Neutrophil (primary cell): Measurements from ENCODE around the gene BOLL.

Experiments
- H3K27ac ChIP-seq: fragments of 200-600 bp; sonication (generic); 2 replicates; pipeline ENCODE4 v1.5.1; 2016; ENCODE audit warnings: mild to moderate bottlenecking, moderate library complexity
- H3K27me3 ChIP-seq: fragments of 200-600 bp; sonication (generic); 2 replicates; pipeline ENCODE4 v1.6.0; 2016; ENCODE audit warnings: mild to moderate bottlenecking
- H3K36me3 ChIP-seq: fragments of 200-600 bp; sonication (generic); 2 replicates; pipeline ENCODE4 v1.5.1; 2017
- H3K4me1 ChIP-seq, 2 experiments: fragments of 200-600 bp in 1 of 2; sonication (generic) in 1 of 2; 1 replicate in 1 of 2; 2 replicates in 1 of 2; pipeline versions ENCODE4 v1.5.1 to v1.6.1; 2013 to 2016; ENCODE audit warnings: low read depth in 1 of 2, low read length in 1 of 2, mild to moderate bottlenecking in 1 of 2, moderate library complexity in 1 of 2; ENCODE audit not compliant: control insufficient read depth in 1 of 2, insufficient read depth in 1 of 2
- H3K4me3 ChIP-seq, 2 experiments: fragments of 200-600 bp in 1 of 2; sonication (generic) in 1 of 2; 1 replicate in 1 of 2; 2 replicates in 1 of 2; pipeline ENCODE4 v1.5.1; 2013 to 2016; ENCODE audit warnings: low read depth in 1 of 2, low read length in 1 of 2, mild to moderate bottlenecking in 1 of 2, moderate library complexity in 1 of 2
- H3K9me3 ChIP-seq: fragments of 200-600 bp; sonication (generic); 2 replicates; pipeline ENCODE4 v1.5.1; 2016
- CTCF ChIP-seq: fragments of 200-600 bp; sonication (generic); IDR thresholded peaks from 2 replicates; pipeline ENCODE4 v1.5.1; 2016; ENCODE audit warnings: antibody characterized with exemption

The BOLL gene

GRCh38 chr2:197786010-197786877 lies 1.1 kb upstream of the BOLL start:
- Histone ChIP-seq H3K4me3 (peak overlapping the region; percentile 38 to 43), H3K36me3 (no peaks in the 10 kb centered on the region), H3K9me3 (no peaks in the 10 kb centered on the region), H3K27me3 (peaks cover 62% of the 10 kb centered on the region), H3K4me1 (peaks cover 8 to 12% of the 10 kb centered on the region in 2 experiments), H3K27ac (no peak overlapping the region)
- TF ChIP-seq CTCF = peak; percentile 62

- Histone ChIP-seq H3K4me3 (no peak overlapping the region), H3K27me3 (peaks cover 24% of the 10 kb centered on the region), H3K36me3 (no peaks in the 10 kb centered on the region), H3K27ac (no peak overlapping the region), H3K9me3 (no peaks in the 10 kb centered on the region), H3K4me1 (peaks cover 8 to 12% of the 10 kb centered on the region in 2 experiments)
- TF ChIP-seq CTCF = no peak
Observed at GRCh38 chr2:197782126-197782525, 3.0 kb downstream of the BOLL start.

DNA sequence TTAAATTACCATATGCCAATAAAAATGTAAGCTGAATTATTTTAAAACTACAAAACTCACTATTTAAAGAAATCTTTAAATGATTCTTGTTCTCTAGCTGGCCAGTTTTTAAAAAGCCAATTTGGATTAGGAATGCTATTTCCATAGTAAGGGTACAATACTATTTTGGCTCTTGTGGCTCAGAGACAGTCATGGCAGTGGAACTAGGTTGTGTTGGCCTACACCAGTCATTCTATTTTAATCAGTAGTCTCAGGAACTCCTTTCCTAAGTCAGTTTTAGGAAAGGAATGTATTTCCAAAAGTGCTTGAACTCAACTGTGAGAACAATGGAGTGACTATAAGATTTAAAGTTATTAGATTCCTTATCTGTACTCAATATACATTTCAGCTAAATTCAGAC lies 5.9 kb downstream of the BOLL start:
- Histone ChIP-seq H3K4me1 (no peaks in the 10 kb centered on the region), H3K27ac (no peak overlapping the region), H3K36me3 (no peaks in the 10 kb centered on the region), H3K4me3 (no peak overlapping the region), H3K27me3 (no peaks in the 10 kb centered on the region), H3K9me3 (no peaks in the 10 kb centered on the region)
- TF ChIP-seq CTCF = no peak

- Histone ChIP-seq H3K4me1 (no peaks in the 10 kb centered on the region), H3K27me3 (no peaks in the 10 kb centered on the region), H3K27ac (no peak overlapping the region), H3K36me3 (no peaks in the 10 kb centered on the region), H3K9me3 (no peaks in the 10 kb centered on the region), H3K4me3 (no peak overlapping the region)
- peak; percentile 32 for TF ChIP-seq CTCF
Observed at GRCh38 chr2:197777823-197778407, 7.2 kb downstream of the BOLL start.

DNA sequence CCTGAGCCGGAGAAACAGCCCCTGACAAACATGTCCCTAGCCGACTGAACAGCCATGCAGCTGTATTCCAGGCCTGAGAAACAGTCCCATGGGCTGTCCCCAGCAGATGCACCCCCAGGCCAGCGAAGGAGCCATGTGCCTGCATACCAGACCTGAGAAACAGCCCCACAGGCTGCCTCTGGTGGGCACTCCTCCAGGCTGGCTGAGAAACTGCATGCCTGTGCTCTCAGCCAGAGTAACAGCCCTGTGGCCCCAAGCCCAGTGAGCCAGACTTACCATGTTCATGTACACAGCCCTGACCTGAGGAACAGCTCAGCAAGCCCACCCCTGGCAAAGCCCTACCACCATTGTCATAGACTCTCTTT lies 24.8 kb downstream of the BOLL start:
- H3K27me3 ChIP-seq = no peaks in the 10 kb centered on the region
- no peaks in the 10 kb centered on the region for H3K4me1 ChIP-seq
- no peaks in the 10 kb centered on the region for H3K36me3 ChIP-seq
- no peak overlapping the region for H3K4me3 ChIP-seq
- no peak overlapping the region for H3K27ac ChIP-seq
- no peak for TF ChIP-seq CTCF
- H3K9me3 ChIP-seq = peaks cover 8% of the 10 kb centered on the region
